ENCODE measurements around the gene HOXA4.

GRCh38 chr7:27117887-27118491, 12.6 kb downstream of the HOXA4 start:
- no peak for TF ChIP-seq TAF1 (IDR thresholded peaks at IDR 0.05; ENCODE audit: low read depth, low read length)
- no peak for TF ChIP-seq SPI1 (IDR thresholded peaks at IDR 0.05; ENCODE audit: low read depth, low read length)
- TF ChIP-seq POLR2AphosphoS5 (IDR thresholded peaks at IDR 0.05; ENCODE audit: low read depth, low read length), result no peak
